HepG2 (cell line): ENCODE results near the gene POLR2F. TPM values are rescaled to one million over a fixed set of nuclear protein-coding genes. Genes with fewer than 3 reads are reported as not detected.
A peak's percentile ranks its signal among the peaks of the same experiment; 100 is the strongest.

Experiments used
- ARNT2 ChIP-seq: sonication (generic); formaldehyde crosslinking; IDR thresholded peaks from 2 replicates; pipeline ENCODE4 v1.8.0; 2022; ENCODE audit warnings: mild to moderate bottlenecking, low read depth, missing genetic modification reagents, moderate library complexity
- KIAA2018 ChIP-seq: sonication (generic); formaldehyde crosslinking; IDR thresholded peaks from 2 replicates; pipeline ENCODE4 v1.5.0; 2020; ENCODE audit warnings: mild to moderate bottlenecking, missing genetic modification reagents, borderline replicate concordance
- MED1 ChIP-seq: sonication (generic); formaldehyde crosslinking; IDR thresholded peaks from 2 replicates; pipeline ENCODE4 v1.4.0; 2020; ENCODE audit warnings: missing genetic modification reagents
- TBX2 ChIP-seq: sonication (generic); formaldehyde crosslinking; IDR thresholded peaks from 2 replicates; pipeline ENCODE4 v1.5.0; 2020; ENCODE audit warnings: missing genetic modification reagents, mild to moderate bottlenecking, borderline replicate concordance
- ZKSCAN5 ChIP-seq: sonication (generic); formaldehyde crosslinking; IDR thresholded peaks from 2 replicates; pipeline ENCODE4 v1.5.1; 2020; ENCODE audit warnings: mild to moderate bottlenecking, missing genetic modification reagents
- ZKSCAN8 ChIP-seq: IDR thresholded peaks from 2 replicates; pipeline ENCODE4 v1.6.1; 2016; ENCODE audit warnings: borderline replicate concordance, missing genetic modification reagents, missing compliant biosample characterization
- ZNF280B ChIP-seq: sonication (generic); formaldehyde crosslinking; IDR thresholded peaks from 2 replicates; pipeline ENCODE4 v1.5.0; 2020; ENCODE audit warnings: missing genetic modification reagents, mild to moderate bottlenecking, borderline replicate concordance
- polyA plus RNA-seq, 8 experiments: library from polyadenylated mRNA; depleted of rRNA in 3 of 8; stranded (reverse) in 7 of 8; unstranded in 1 of 8; fragments of >200 nt; fragmentation: Illumina TruSeq in 4 of 8; extraction: Trizol in 4 of 8; gene quantifications; 2 replicates each; pipeline versions ENCODE4 v1.2.1 to v1.2.3, GENCODE V29; 2011 to 2016; ENCODE audit warnings: low read depth in 4 of 8, missing spikeins in 1 of 8, mixed read lengths in 1 of 8; ENCODE audit not compliant: insufficient read depth in 1 of 8
- total RNA-seq, 5 experiments: library from RNA; depleted of rRNA; stranded (reverse); fragments of >200 nt; fragmentation: Illumina TruSeq; extraction: Trizol; gene quantifications; 2 replicates each; pipeline ENCODE4 v1.2.3, GENCODE V29; 2016; ENCODE audit warnings: low read depth in 1 of 5
- TF ChIP-seq, protein P1 (sequence below): sonication (generic); formaldehyde crosslinking; IDR thresholded peaks from 2 replicates; pipeline ENCODE4 v1.5.0; 2020; ENCODE audit warnings: missing genetic modification reagents
- TF ChIP-seq, protein P2 (sequence below): sonication (generic); formaldehyde crosslinking; conservative IDR thresholded peaks from 2 replicates; pipeline ENCODE4 v1.8.1; 2023; ENCODE audit warnings: missing genetic modification reagents
- TF ChIP-seq, protein P3 (sequence below): sonication (generic); formaldehyde crosslinking; IDR thresholded peaks from 2 replicates; pipeline ENCODE4 v1.4.0; 2020; ENCODE audit warnings: mild to moderate bottlenecking, missing genetic modification reagents, borderline replicate concordance

POLR2F gene
- total and polyA plus RNA-seq, 2 of the 13 experiments (the other 11 are each of a cell fraction or from before 2014, with no cell fraction given) = 135 to 158 TPM

- TF ChIP-seq KIAA2018 (CRISPR knock-in tag) (no peak), ZKSCAN8 (no peak), MED1 (peak; percentile 77), ZKSCAN5 (no peak), ZNF280B (CRISPR knock-in tag) (no peak; the same call in 1 of the 2 replicates), ARNT2 (CRISPR knock-in tag) (0 out of 2 replicates have a peak, but pooled peaks have one; percentile 57), TBX2 (CRISPR knock-in tag) (peak; percentile 70; the same call in 1 of the 2 replicates)
- TF ChIP-seq, protein P1, sequence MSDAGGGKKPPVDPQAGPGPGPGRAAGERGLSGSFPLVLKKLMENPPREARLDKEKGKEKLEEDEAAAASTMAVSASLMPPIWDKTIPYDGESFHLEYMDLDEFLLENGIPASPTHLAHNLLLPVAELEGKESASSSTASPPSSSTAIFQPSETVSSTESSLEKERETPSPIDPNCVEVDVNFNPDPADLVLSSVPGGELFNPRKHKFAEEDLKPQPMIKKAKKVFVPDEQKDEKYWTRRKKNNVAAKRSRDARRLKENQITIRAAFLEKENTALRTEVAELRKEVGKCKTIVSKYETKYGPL (CRISPR knock-in tag) = no peak
- TF ChIP-seq, protein P2, sequence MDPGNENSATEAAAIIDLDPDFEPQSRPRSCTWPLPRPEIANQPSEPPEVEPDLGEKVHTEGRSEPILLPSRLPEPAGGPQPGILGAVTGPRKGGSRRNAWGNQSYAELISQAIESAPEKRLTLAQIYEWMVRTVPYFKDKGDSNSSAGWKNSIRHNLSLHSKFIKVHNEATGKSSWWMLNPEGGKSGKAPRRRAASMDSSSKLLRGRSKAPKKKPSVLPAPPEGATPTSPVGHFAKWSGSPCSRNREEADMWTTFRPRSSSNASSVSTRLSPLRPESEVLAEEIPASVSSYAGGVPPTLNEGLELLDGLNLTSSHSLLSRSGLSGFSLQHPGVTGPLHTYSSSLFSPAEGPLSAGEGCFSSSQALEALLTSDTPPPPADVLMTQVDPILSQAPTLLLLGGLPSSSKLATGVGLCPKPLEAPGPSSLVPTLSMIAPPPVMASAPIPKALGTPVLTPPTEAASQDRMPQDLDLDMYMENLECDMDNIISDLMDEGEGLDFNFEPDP (CRISPR knock-in tag) = 0 out of 2 replicates have a peak, but pooled peaks have one; percentile 80
- TF ChIP-seq, protein P3, sequence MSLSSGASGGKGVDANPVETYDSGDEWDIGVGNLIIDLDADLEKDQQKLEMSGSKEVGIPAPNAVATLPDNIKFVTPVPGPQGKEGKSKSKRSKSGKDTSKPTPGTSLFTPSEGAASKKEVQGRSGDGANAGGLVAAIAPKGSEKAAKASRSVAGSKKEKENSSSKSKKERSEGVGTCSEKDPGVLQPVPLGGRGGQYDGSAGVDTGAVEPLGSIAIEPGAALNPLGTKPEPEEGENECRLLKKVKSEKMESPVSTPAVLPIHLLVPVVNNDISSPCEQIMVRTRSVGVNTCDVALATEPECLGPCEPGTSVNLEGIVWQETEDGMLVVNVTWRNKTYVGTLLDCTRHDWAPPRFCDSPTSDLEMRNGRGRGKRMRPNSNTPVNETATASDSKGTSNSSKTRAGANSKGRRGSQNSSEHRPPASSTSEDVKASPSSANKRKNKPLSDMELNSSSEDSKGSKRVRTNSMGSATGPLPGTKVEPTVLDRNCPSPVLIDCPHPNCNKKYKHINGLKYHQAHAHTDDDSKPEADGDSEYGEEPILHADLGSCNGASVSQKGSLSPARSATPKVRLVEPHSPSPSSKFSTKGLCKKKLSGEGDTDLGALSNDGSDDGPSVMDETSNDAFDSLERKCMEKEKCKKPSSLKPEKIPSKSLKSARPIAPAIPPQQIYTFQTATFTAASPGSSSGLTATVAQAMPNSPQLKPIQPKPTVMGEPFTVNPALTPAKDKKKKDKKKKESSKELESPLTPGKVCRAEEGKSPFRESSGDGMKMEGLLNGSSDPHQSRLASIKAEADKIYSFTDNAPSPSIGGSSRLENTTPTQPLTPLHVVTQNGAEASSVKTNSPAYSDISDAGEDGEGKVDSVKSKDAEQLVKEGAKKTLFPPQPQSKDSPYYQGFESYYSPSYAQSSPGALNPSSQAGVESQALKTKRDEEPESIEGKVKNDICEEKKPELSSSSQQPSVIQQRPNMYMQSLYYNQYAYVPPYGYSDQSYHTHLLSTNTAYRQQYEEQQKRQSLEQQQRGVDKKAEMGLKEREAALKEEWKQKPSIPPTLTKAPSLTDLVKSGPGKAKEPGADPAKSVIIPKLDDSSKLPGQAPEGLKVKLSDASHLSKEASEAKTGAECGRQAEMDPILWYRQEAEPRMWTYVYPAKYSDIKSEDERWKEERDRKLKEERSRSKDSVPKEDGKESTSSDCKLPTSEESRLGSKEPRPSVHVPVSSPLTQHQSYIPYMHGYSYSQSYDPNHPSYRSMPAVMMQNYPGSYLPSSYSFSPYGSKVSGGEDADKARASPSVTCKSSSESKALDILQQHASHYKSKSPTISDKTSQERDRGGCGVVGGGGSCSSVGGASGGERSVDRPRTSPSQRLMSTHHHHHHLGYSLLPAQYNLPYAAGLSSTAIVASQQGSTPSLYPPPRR (CRISPR knock-in tag) = 0 out of 2 replicates have a peak, but pooled peaks have one; percentile 33
These were observed 19.7 kb upstream of the POLR2F start (continued) for GRCh38 chr22:37933711-37934376.
